Measurements from ENCODE around the gene RRP8. TPM values are rescaled to one million over a fixed set of nuclear protein-coding genes. Genes with fewer than 3 reads are reported as not detected.

RRP8 gene
- polyA plus RNA-seq, 1 donor from 2014 or later: 23.4 TPM

- Histone ChIP-seq H3K9me2 (ENCODE audit: insufficient read depth, low read length) (no peaks in the 10 kb centered on the region), H3K9me3 (ENCODE audit: low read length) (no peaks in the 10 kb centered on the region), H3K9ac (ENCODE audit: low read length) (no peak overlapping the region), H3K36me3 (ENCODE audit: insufficient read depth, low read length) (no peaks in the 10 kb centered on the region), H3K79me2 (replicated peaks; ENCODE audit: insufficient read depth, low read length) (no peaks in the 10 kb centered on the region), H3K27ac (ENCODE audit: low read length) (no peak overlapping the region), H2AFZ (ENCODE audit: low read depth, low read length) (no peak overlapping the region), H3K27me3 (ENCODE audit: insufficient read depth, low read depth, low read length) (no peaks in the 10 kb centered on the region), H3K4me3 (ENCODE audit: low read length) (no peak overlapping the region), H4K20me1 (ENCODE audit: insufficient read depth) (no peaks in the 10 kb centered on the region), H3K4me2 (ENCODE audit: low read length) (no peak overlapping the region), H3F3A (ENCODE audit: insufficient read depth, low read length, poor library complexity, severe bottlenecking) (no peaks in the 10 kb centered on the region)
- TF ChIP-seq POLR2AphosphoS5 (IDR thresholded peaks at IDR 0.05) (no peak), MXI1 (conservative IDR thresholded peaks at IDR 0.05; ENCODE audit: poor library complexity, severe bottlenecking) (no peak), TAF1 (IDR thresholded peaks at IDR 0.05; ENCODE audit: low read depth) (no peak), EP300 (conservative IDR thresholded peaks at IDR 0.05; ENCODE audit: poor library complexity, severe bottlenecking) (no peak), CTCF (IDR thresholded peaks at IDR 0.05; ENCODE audit: poor library complexity, severe bottlenecking) (no peak), REST (IDR thresholded peaks at IDR 0.05; ENCODE audit: borderline replicate concordance) (no peak), RAD21 (conservative IDR thresholded peaks at IDR 0.05) (no peak), SMC3 (conservative IDR thresholded peaks at IDR 0.05; ENCODE audit: poor library complexity) (no peak), EZH2 (IDR thresholded peaks at IDR 0.05; ENCODE audit: borderline replicate concordance, insufficient read depth, low read length, poor library complexity, severe bottlenecking) (no peak)
These were observed 47.1 kb downstream of the RRP8 start for GRCh38 chr11:6556139-6556949.

- TF ChIP-seq RAD21 (conservative IDR thresholded peaks at IDR 0.05) (no peak), REST (IDR thresholded peaks at IDR 0.05; ENCODE audit: borderline replicate concordance) (no peak), CTCF (IDR thresholded peaks at IDR 0.05; ENCODE audit: poor library complexity, severe bottlenecking) (no peak), POLR2AphosphoS5 (IDR thresholded peaks at IDR 0.05) (no peak), EZH2 (IDR thresholded peaks at IDR 0.05; ENCODE audit: borderline replicate concordance, insufficient read depth, low read length, poor library complexity, severe bottlenecking) (no peak), MXI1 (conservative IDR thresholded peaks at IDR 0.05; ENCODE audit: poor library complexity, severe bottlenecking) (no peak), SMC3 (conservative IDR thresholded peaks at IDR 0.05; ENCODE audit: poor library complexity) (no peak), EP300 (conservative IDR thresholded peaks at IDR 0.05; ENCODE audit: poor library complexity, severe bottlenecking) (no peak), TAF1 (IDR thresholded peaks at IDR 0.05; ENCODE audit: low read depth) (no peak)
- Histone ChIP-seq H3K27me3 (ENCODE audit: insufficient read depth, low read depth, low read length) (no peaks in the 10 kb centered on the region), H4K20me1 (ENCODE audit: insufficient read depth) (no peaks in the 10 kb centered on the region), H2AFZ (ENCODE audit: low read depth, low read length) (no peak overlapping the region), H3K79me2 (replicated peaks; ENCODE audit: insufficient read depth, low read length) (no peaks in the 10 kb centered on the region), H3K4me2 (ENCODE audit: low read length) (no peak overlapping the region), H3K4me3 (ENCODE audit: low read length) (no peak overlapping the region), H3K9me3 (ENCODE audit: low read length) (no peaks in the 10 kb centered on the region), H3F3A (ENCODE audit: insufficient read depth, low read length, poor library complexity, severe bottlenecking) (no peaks in the 10 kb centered on the region), H3K27ac (ENCODE audit: low read length) (no peak overlapping the region), H3K9me2 (ENCODE audit: insufficient read depth, low read length) (no peaks in the 10 kb centered on the region), H3K36me3 (ENCODE audit: insufficient read depth, low read length) (no peaks in the 10 kb centered on the region), H3K9ac (ENCODE audit: low read length) (no peak overlapping the region)
These were observed 48.3 kb downstream of the RRP8 start for GRCh38 chr11:6554828-6555706.

All from neural cell (in vitro differentiated cells).